CD4-positive, alpha-beta T cell (primary cell): ENCODE results near the gene RUNX1. TPM values are rescaled to one million over a fixed set of nuclear protein-coding genes. Genes with fewer than 3 reads are reported as not detected.

Experiments used
- ATAC-seq: fragments of 200-7000 bp; cut with Tn5 transposase; one replicate; pipeline ENCODE4 v1.10.0; 2022; ENCODE audit warnings: mild to moderate bottlenecking; ENCODE audit not compliant: poor library complexity
- CTCF ChIA-PET: fragments of 350-600 bp; sonication (Branson Sonifier 250); formaldehyde crosslinking; loops from one replicate; lab custom pipeline; 2021; ENCODE audit warnings: antibody characterized with exemption, inconsistent platforms; lab: Charles Lee
- POLR2A ChIA-PET: fragments of 350-600 bp; sonication (Branson Sonifier 250); formaldehyde crosslinking; loops from one replicate; lab custom pipeline; 2021; ENCODE audit warnings: antibody characterized with exemption, inconsistent platforms; lab: Charles Lee
- DNase-seq, 14 experiments: peaks; one replicate each; pipeline ENCODE4 v3.0.0-alpha.2; 2013 to 2020; ENCODE audit warnings: mixed read lengths in 2 of 14
- H3K27ac ChIP-seq, 2 donors: one replicate each; pipeline versions ENCODE4 v1.5.1 to v1.7.0; 2013; ENCODE audit warnings: low read length in 2 of 2, low read depth in 1 of 2, mild to moderate bottlenecking in 1 of 2
- H3K27me3 ChIP-seq, 2 experiments: 1 replicate in 1 of 2; 2 replicates in 1 of 2; pipeline versions ENCODE4 v1.6.1 to v1.7.0; 2013; ENCODE audit warnings: low read length in 2 of 2, control low read depth in 1 of 2, mild to moderate bottlenecking in 1 of 2, moderate library complexity in 1 of 2; ENCODE audit not compliant: insufficient read depth in 2 of 2, control insufficient read depth in 1 of 2
- H3K36me3 ChIP-seq: one replicate; pipeline ENCODE4 v1.6.1; 2013; ENCODE audit warnings: low read length, control low read depth; ENCODE audit not compliant: insufficient read depth
- H3K4me1 ChIP-seq: one replicate; pipeline ENCODE4 v1.6.1; 2013; ENCODE audit warnings: low read length, control low read depth; ENCODE audit not compliant: insufficient read depth
- H3K4me3 ChIP-seq: one replicate; pipeline ENCODE4 v1.5.1; 2013; ENCODE audit warnings: mild to moderate bottlenecking, low read length, moderate library complexity
- H3K9me3 ChIP-seq, 2 experiments: 1 replicate in 1 of 2; 2 replicates in 1 of 2; pipeline versions ENCODE4 v1.6.1 to v1.7.0; 2013; ENCODE audit warnings: low read length in 2 of 2, mild to moderate bottlenecking in 2 of 2, control low read depth in 1 of 2, moderate library complexity in 1 of 2; ENCODE audit not compliant: control insufficient read depth in 1 of 2, insufficient read depth in 1 of 2
- H3K27ac Mint-ChIP-seq: one replicate; pipeline ENCODE4 v1.8.0; 2020; ENCODE audit warnings: mixed read lengths
- H3K27me3 Mint-ChIP-seq: one replicate; pipeline ENCODE4 v1.8.0; 2021; ENCODE audit warnings: mixed read lengths
- H3K36me3 Mint-ChIP-seq: one replicate; pipeline ENCODE4 v1.8.0; 2021; ENCODE audit warnings: low read depth, mixed read lengths
- H3K4me1 Mint-ChIP-seq: one replicate; pipeline ENCODE4 v1.8.0; 2021; ENCODE audit warnings: low read depth, mixed read lengths
- H3K4me3 Mint-ChIP-seq: one replicate; pipeline ENCODE4 v1.8.0; 2020; ENCODE audit warnings: mild to moderate bottlenecking, mixed read lengths
- H3K9me3 Mint-ChIP-seq: one replicate; pipeline ENCODE4 v1.8.0; 2020; ENCODE audit warnings: mixed read lengths
- intact Hi-C, 2 experiments: fragments of 100-400 bp; cut with DNase I in 1 of 2; cut with micrococcal nuclease in 1 of 2; formaldehyde crosslinking; loops; one replicate each; pipeline versions ENCODE4 v1.15.1 to v1.9.0; 2023 to 2025; cut with DNase I, micrococcal nuclease
- total RNA-seq, 174 experiments: library from RNA in 2 of 174; stranded (reverse) in 2 of 174; gene quantifications; one replicate each; pipeline ENCODE4 v1.2.3 and lab custom pipeline; 2021 to 2026
- TF ChIP-seq, protein P1 (sequence below): fragments of 200-600 bp; IDR thresholded peaks from one replicate; pipeline ENCODE4 v1.8.0; 2022; ENCODE audit warnings: antibody characterized with exemption, mild to moderate bottlenecking

Gene RUNX1
- total RNA-seq, 2 experiments from 2014 or later, result 71.7 to 74.3 TPM

DNA sequence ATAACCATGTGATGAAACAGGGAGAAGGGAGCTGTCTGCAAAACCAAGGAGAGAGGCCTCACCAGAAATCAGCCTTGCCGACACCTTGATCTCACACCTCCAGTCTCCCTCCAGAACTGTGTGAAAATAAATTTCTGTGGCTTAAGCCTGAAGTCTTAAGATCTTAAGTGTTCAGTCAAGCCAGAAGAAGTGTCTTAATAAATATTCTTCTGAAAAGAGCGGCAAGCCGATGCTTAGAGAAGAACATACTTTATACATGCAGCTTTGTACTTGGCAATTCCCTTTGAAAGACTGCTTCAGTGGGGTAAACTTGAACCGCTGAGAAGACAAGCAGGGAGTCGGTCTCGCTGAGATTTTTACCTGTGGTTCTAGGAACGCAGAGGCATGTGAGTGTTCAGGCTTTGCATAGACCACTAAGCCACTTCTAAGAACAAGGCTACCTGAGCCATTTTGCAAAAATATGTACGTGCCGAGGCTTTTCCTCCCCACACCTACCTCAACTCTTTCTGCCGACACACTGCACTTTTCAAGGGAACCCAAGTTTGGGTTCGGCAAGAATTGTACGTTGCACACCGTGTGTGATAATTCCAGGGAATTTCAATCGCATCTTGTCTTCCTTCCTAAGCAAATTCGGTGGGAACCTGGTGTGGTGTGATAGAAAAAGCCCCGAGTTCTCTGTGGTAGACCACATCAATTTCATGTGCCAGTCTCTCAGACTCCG, 3.4 kb downstream of the RUNX1 start:
- peak in 12 of 14 experiments; percentile 29 to 91 (median 50) for DNase-seq

GRCh38 chr21:35044770-35045541, 4.1 kb downstream of the RUNX1 start:
- CTCF ChIA-PET, result interaction anchor here (1.3 to 1.9 kb wide), 3 partner anchors 33 to 155 kb away, joined by 4 to 6 read pairs (median 5); no protein-coding TSS in a partner anchor
- H3K4me3 ChIP-seq, result peak overlapping the region; percentile 91
- Mint-ChIP-seq H3K4me1 (peaks cover 91% of the 10 kb centered on the region), H3K36me3 (peaks cover 88% of the 10 kb centered on the region), H3K4me3 (peak overlapping the region; percentile 96), H3K27ac (peak overlapping the region; percentile 97), H3K27me3 (no peaks in the 10 kb centered on the region), H3K9me3 (no peaks in the 10 kb centered on the region)
- TF ChIP-seq, protein P1, sequence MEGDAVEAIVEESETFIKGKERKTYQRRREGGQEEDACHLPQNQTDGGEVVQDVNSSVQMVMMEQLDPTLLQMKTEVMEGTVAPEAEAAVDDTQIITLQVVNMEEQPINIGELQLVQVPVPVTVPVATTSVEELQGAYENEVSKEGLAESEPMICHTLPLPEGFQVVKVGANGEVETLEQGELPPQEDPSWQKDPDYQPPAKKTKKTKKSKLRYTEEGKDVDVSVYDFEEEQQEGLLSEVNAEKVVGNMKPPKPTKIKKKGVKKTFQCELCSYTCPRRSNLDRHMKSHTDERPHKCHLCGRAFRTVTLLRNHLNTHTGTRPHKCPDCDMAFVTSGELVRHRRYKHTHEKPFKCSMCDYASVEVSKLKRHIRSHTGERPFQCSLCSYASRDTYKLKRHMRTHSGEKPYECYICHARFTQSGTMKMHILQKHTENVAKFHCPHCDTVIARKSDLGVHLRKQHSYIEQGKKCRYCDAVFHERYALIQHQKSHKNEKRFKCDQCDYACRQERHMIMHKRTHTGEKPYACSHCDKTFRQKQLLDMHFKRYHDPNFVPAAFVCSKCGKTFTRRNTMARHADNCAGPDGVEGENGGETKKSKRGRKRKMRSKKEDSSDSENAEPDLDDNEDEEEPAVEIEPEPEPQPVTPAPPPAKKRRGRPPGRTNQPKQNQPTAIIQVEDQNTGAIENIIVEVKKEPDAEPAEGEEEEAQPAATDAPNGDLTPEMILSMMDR, result no peak
- intact Hi-C loops, result loop anchor here (1.0 to 5.0 kb wide), 7 partner anchors 18 to 182 kb away; no protein-coding TSS in a partner anchor
- peak overlapping the region; percentile 74 to 93 for H3K27ac ChIP-seq
- ATAC-seq (no peak), DNase-seq (peak in 3 of 14 experiments; percentile 36 to 53 (median 38))
- no peaks in the 10 kb centered on the region for H3K9me3 ChIP-seq
- peaks cover 67% of the 10 kb centered on the region for H3K4me1 ChIP-seq
- POLR2A ChIA-PET, result interaction anchor here (0.8 to 11.6 kb wide), 7 partner anchors 13 to 158 kb away, joined by 3 to 227 read pairs (median 8); no protein-coding TSS in a partner anchor
- peaks cover 19% of the 10 kb centered on the region for H3K36me3 ChIP-seq
- no peaks in the 10 kb centered on the region for H3K27me3 ChIP-seq

More for the DNA sequence above, 3.4 kb downstream of the RUNX1 start:
- H3K27me3 Mint-ChIP-seq, result no peaks in the 10 kb centered on the region
- Histone ChIP-seq H3K4me3 (peak overlapping the region; percentile 91), H3K27me3 (no peaks in the 10 kb centered on the region), H3K4me1 (peaks cover 67% of the 10 kb centered on the region), H3K9me3 (no peaks in the 10 kb centered on the region), H3K27ac (peak overlapping the region; percentile 74 to 93), H3K36me3 (peaks cover 15% of the 10 kb centered on the region)
- H3K4me3 Mint-ChIP-seq, result peak overlapping the region; percentile 96
- ChIA-PET POLR2A (interaction anchor here (0.8 to 11.6 kb wide), 5 partner anchors 8 to 158 kb away, joined by 3 to 227 read pairs (median 13); no protein-coding TSS in a partner anchor), CTCF (interaction anchor here (1.3 to 3.0 kb wide), 3 partner anchors 19 to 156 kb away, joined by 5 to 30 read pairs (median 6); no protein-coding TSS in a partner anchor)
- peak overlapping the region; percentile 97 for H3K27ac Mint-ChIP-seq
- peak; percentile 40 for ATAC-seq
- peaks cover 91% of the 10 kb centered on the region for H3K4me1 Mint-ChIP-seq
- TF ChIP-seq, protein P1, result no peak
- peaks cover 81% of the 10 kb centered on the region for H3K36me3 Mint-ChIP-seq
- intact Hi-C loops, result loop anchor here (1.0 to 5.0 kb wide), 7 partner anchors 18 to 182 kb away; no protein-coding TSS in a partner anchor
- H3K9me3 Mint-ChIP-seq, result no peaks in the 10 kb centered on the region

GRCh38 chr21:35044128-35044527, 5.0 kb downstream of the RUNX1 start:
- POLR2A ChIA-PET, result interaction anchor here (0.9 to 11.6 kb wide), 8 partner anchors 13 to 219 kb away, joined by 3 to 227 read pairs (median 6); no protein-coding TSS in a partner anchor
- Histone ChIP-seq H3K36me3 (peaks cover 25% of the 10 kb centered on the region), H3K27ac (peak overlapping the region; percentile 74 to 93), H3K4me1 (peaks cover 66% of the 10 kb centered on the region), H3K9me3 (no peaks in the 10 kb centered on the region), H3K4me3 (peak overlapping the region; percentile 91), H3K27me3 (no peaks in the 10 kb centered on the region)
- no peaks in the 10 kb centered on the region for H3K27me3 Mint-ChIP-seq
- ATAC-seq (no peak), DNase-seq (no peak)
- peaks cover 93% of the 10 kb centered on the region for H3K36me3 Mint-ChIP-seq
- peak overlapping the region; percentile 97 for H3K27ac Mint-ChIP-seq
- H3K4me3 Mint-ChIP-seq, result peak overlapping the region; percentile 96
- H3K4me1 Mint-ChIP-seq, result peaks cover 91% of the 10 kb centered on the region
- intact Hi-C loops, result loop anchor here in 1 of 2 experiments (2.0 kb wide), 1 partner anchor 17 kb away; no protein-coding TSS in a partner anchor
- CTCF ChIA-PET, result interaction anchor here (1.1 to 1.7 kb wide), 3 partner anchors 15 to 154 kb away, joined by 4 to 5 read pairs (median 4); no protein-coding TSS in a partner anchor
- TF ChIP-seq, protein P1, result no peak
- H3K9me3 Mint-ChIP-seq, result no peaks in the 10 kb centered on the region
